HG02588 (cell line): Measurements from ENCODE around the gene ITGB2.
"Not testable (repeated sequence)": the region's sequence is repeated elsewhere in the genome, so short reads cannot be mapped to it uniquely, and the experiment has no call there.

ENCODE experiments used
- ATAC-seq: cut with Tn5 transposase; IDR thresholded peaks from one replicate; pipeline ENCODE4 v1.9.1; 2021; ENCODE audit warnings: mild to moderate bottlenecking, moderate library complexity; ENCODE audit not compliant: unreplicated experiment

Gene ITGB2

GRCh38 chr21:44927587-44928461, 7.1 kb upstream of the ITGB2 start:
- ATAC-seq, result no peak

- ATAC-seq, result no peak
Observed at GRCh38 chr21:44927259-44927586, 6.5 kb upstream of the ITGB2 start.

GRCh38 chr21:44926331-44927101, 5.8 kb upstream of the ITGB2 start:
- ATAC-seq, result no peak

- ATAC-seq, result no peak
Observed at GRCh38 chr21:44925378-44925755, 4.7 kb upstream of the ITGB2 start.

GRCh38 chr21:44924606-44925377, 4.1 kb upstream of the ITGB2 start:
- ATAC-seq, result no peak

GRCh38 chr21:44923480-44924084, 2.9 kb upstream of the ITGB2 start:
- no peak for ATAC-seq

- no peak for ATAC-seq
Observed at GRCh38 chr21:44921928-44922327, 1.2 kb upstream of the ITGB2 start.

GRCh38 chr21:44919913-44920693, 596 bp downstream of the ITGB2 start:
- no peak for ATAC-seq

GRCh38 chr21:44919111-44919912, 1.4 kb downstream of the ITGB2 start:
- no peak for ATAC-seq

- no peak for ATAC-seq
Observed at GRCh38 chr21:44918581-44919033, 2.1 kb downstream of the ITGB2 start.

GRCh38 chr21:44918107-44918470, 2.6 kb downstream of the ITGB2 start:
- ATAC-seq, result no peak

- no peak for ATAC-seq
Observed at GRCh38 chr21:44917446-44918106, 3.1 kb downstream of the ITGB2 start.

GRCh38 chr21:44916965-44917364, 3.7 kb downstream of the ITGB2 start:
- ATAC-seq, result no peak

GRCh38 chr21:44914176-44914874, 6.4 kb downstream of the ITGB2 start:
- no peak for ATAC-seq

- no peak for ATAC-seq
Observed at GRCh38 chr21:44913425-44914175, 7.1 kb downstream of the ITGB2 start.

- ATAC-seq, result not testable (repeated sequence)
Observed at GRCh38 chr21:44912506-44913412, 7.9 kb downstream of the ITGB2 start.

GRCh38 chr21:44912158-44912473, 8.6 kb downstream of the ITGB2 start:
- ATAC-seq, result no peak
